Activated naive CD8-positive, alpha-beta T cell treated with anti-CD3 and anti-CD28 coated beads, Interleukin-2, amount 10 ng/mL, durations not matched to agents 7 days and 5 days (primary cell): Measurements from ENCODE around the gene BYSL. TPM values are rescaled to one million over a fixed set of nuclear protein-coding genes. Genes with fewer than 3 reads are reported as not detected.

Experiments used
- ATAC-seq: fragments of 150-1000 bp; cut with Tn5 transposase; one replicate; pipeline ENCODE4 v1.10.0; 2021; ENCODE audit warnings: low read depth, moderate library complexity
- POLR2A ChIA-PET: fragments of 350-600 bp; sonication (Branson Sonifier 250); formaldehyde crosslinking; loops from one replicate; lab custom pipeline; 2021; ENCODE audit warnings: antibody characterized with exemption; lab: Charles Lee
- DNase-seq: peaks from one replicate; pipeline ENCODE4 v3.0.0; 2021
- H3K27ac Mint-ChIP-seq: one replicate; pipeline ENCODE4 v1.8.0; 2022; ENCODE audit warnings: mild to moderate bottlenecking, mixed read lengths
- H3K27me3 Mint-ChIP-seq: one replicate; pipeline ENCODE4 v1.8.0; 2022; ENCODE audit warnings: mild to moderate bottlenecking, moderate library complexity, mixed read lengths
- H3K36me3 Mint-ChIP-seq: one replicate; pipeline ENCODE4 v1.8.0; 2021; ENCODE audit warnings: mild to moderate bottlenecking, mixed read lengths
- H3K4me1 Mint-ChIP-seq: one replicate; pipeline ENCODE4 v1.8.0; 2021; ENCODE audit warnings: mixed read lengths
- H3K4me3 Mint-ChIP-seq: one replicate; pipeline ENCODE4 v1.8.0; 2022; ENCODE audit warnings: mild to moderate bottlenecking, moderate library complexity, mixed read lengths
- H3K9me3 Mint-ChIP-seq: one replicate; pipeline ENCODE4 v1.8.0; 2021; ENCODE audit warnings: mixed read lengths
- total RNA-seq, 2 experiments: library from RNA; stranded (reverse); gene quantifications; one replicate each; pipeline ENCODE4 v1.2.3, GENCODE V29; 2021

Gene BYSL
- total RNA-seq, 2 experiments from 2014 or later, result 23.1 to 26.9 TPM

GRCh38 chr6:41927253-41927652 is 6.0 kb downstream of the BYSL start:
- H3K9me3 Mint-ChIP-seq, result no peaks in the 10 kb centered on the region
- H3K27ac Mint-ChIP-seq, result no peak overlapping the region
- POLR2A ChIA-PET, result interaction anchor here (1.1 to 20.2 kb wide), 3 partner anchors 8 to 114 kb away, joined by 4 to 556 read pairs (median 159); partner anchors contain the start of gene TAF8
- no peaks in the 10 kb centered on the region for H3K27me3 Mint-ChIP-seq
- DNase-seq (no peak), ATAC-seq (no peak)
- no peak overlapping the region for H3K4me3 Mint-ChIP-seq
- H3K36me3 Mint-ChIP-seq, result peaks cover 36% of the 10 kb centered on the region
- H3K4me1 Mint-ChIP-seq, result peaks cover 39% of the 10 kb centered on the region

- H3K27me3 Mint-ChIP-seq, result no peaks in the 10 kb centered on the region
- no peaks in the 10 kb centered on the region for H3K9me3 Mint-ChIP-seq
- H3K4me3 Mint-ChIP-seq, result no peak overlapping the region
- peaks cover 32% of the 10 kb centered on the region for H3K4me1 Mint-ChIP-seq
- POLR2A ChIA-PET, result interaction anchor here (10.1 to 20.2 kb wide), 3 partner anchors 5 to 111 kb away, joined by 159 to 556 read pairs (median 159); partner anchors contain the start of genes BYSL, MED20 and TAF8
- DNase-seq (no peak), ATAC-seq (no peak)
- no peak overlapping the region for H3K27ac Mint-ChIP-seq
- H3K36me3 Mint-ChIP-seq, result peaks cover 36% of the 10 kb centered on the region
Measured at GRCh38 chr6:41929924-41930323, 8.6 kb downstream of the BYSL start.

GRCh38 chr6:41931792-41932191 is 10.5 kb downstream of the BYSL start:
- H3K9me3 Mint-ChIP-seq, result no peaks in the 10 kb centered on the region
- peak overlapping the region; percentile 66 for H3K27ac Mint-ChIP-seq
- H3K27me3 Mint-ChIP-seq, result no peaks in the 10 kb centered on the region
- peaks cover 45% of the 10 kb centered on the region for H3K36me3 Mint-ChIP-seq
- H3K4me1 Mint-ChIP-seq, result peaks cover 43% of the 10 kb centered on the region
- DNase-seq (no peak), ATAC-seq (no peak)
- H3K4me3 Mint-ChIP-seq, result no peak overlapping the region
- POLR2A ChIA-PET, result interaction anchor here (12.3 to 20.2 kb wide), 2 partner anchors 7 to 109 kb away, joined by 159 to 556 read pairs; partner anchors contain the start of genes BYSL, MED20 and TAF8

- no peak overlapping the region for H3K4me3 Mint-ChIP-seq
- peaks cover 49% of the 10 kb centered on the region for H3K36me3 Mint-ChIP-seq
- peaks cover 48% of the 10 kb centered on the region for H3K4me1 Mint-ChIP-seq
- POLR2A ChIA-PET, result interaction anchor here (0.9 to 20.2 kb wide), 3 partner anchors 7 to 109 kb away, joined by 4 to 556 read pairs (median 159); partner anchors contain the start of genes BYSL, MED20 and TAF8
- H3K9me3 Mint-ChIP-seq, result no peaks in the 10 kb centered on the region
- H3K27ac Mint-ChIP-seq, result peak overlapping the region; percentile 66
- H3K27me3 Mint-ChIP-seq, result no peaks in the 10 kb centered on the region
- ATAC-seq (no peak), DNase-seq (no peak)
Measured at GRCh38 chr6:41932378-41932777, 11.1 kb downstream of the BYSL start.

- Mint-ChIP-seq H3K27ac (peak overlapping the region; percentile 90), H3K4me3 (peak overlapping the region; percentile 100), H3K36me3 (peaks cover 64% of the 10 kb centered on the region), H3K9me3 (no peaks in the 10 kb centered on the region), H3K27me3 (no peaks in the 10 kb centered on the region), H3K4me1 (peaks cover 58% of the 10 kb centered on the region)
- POLR2A ChIA-PET, result interaction anchor here (0.6 to 20.2 kb wide), 6 partner anchors 8 to 147 kb away, joined by 3 to 556 read pairs (median 4); partner anchors contain the start of genes BYSL, MED20, TAF8 and TOMM6
- no peak for ATAC-seq
- no peak for DNase-seq
Measured at GRCh38 chr6:41934278-41935192, 13.2 kb downstream of the BYSL start.

GRCh38 chr6:41935193-41935574 is 13.9 kb downstream of the BYSL start:
- POLR2A ChIA-PET, result interaction anchor here (0.8 to 20.2 kb wide), 9 partner anchors 10 to 148 kb away, joined by 3 to 556 read pairs (median 8); partner anchors contain the start of genes BYSL, MED20, TAF8 and TOMM6
- ATAC-seq (no peak), DNase-seq (no peak)
- peaks cover 70% of the 10 kb centered on the region for H3K36me3 Mint-ChIP-seq
- H3K27me3 Mint-ChIP-seq, result no peaks in the 10 kb centered on the region
- H3K27ac Mint-ChIP-seq, result peak overlapping the region; percentile 90
- no peaks in the 10 kb centered on the region for H3K9me3 Mint-ChIP-seq
- peak overlapping the region; percentile 100 for H3K4me3 Mint-ChIP-seq
- peaks cover 57% of the 10 kb centered on the region for H3K4me1 Mint-ChIP-seq

GRCh38 chr6:41935685-41936072 is 14.4 kb downstream of the BYSL start:
- POLR2A ChIA-PET, result interaction anchor here (0.8 to 20.2 kb wide), 12 partner anchors 11 to 168 kb away, joined by 3 to 556 read pairs (median 6); partner anchors contain the start of genes BYSL, MED20, TAF8 and TOMM6
- Mint-ChIP-seq H3K4me1 (peaks cover 57% of the 10 kb centered on the region), H3K4me3 (peak overlapping the region; percentile 100), H3K27me3 (no peaks in the 10 kb centered on the region), H3K36me3 (peaks cover 75% of the 10 kb centered on the region), H3K9me3 (no peaks in the 10 kb centered on the region), H3K27ac (peak overlapping the region; percentile 90)
- DNase-seq (no peak), ATAC-seq (no peak)

GRCh38 chr6:41936073-41936837 is 15.0 kb downstream of the BYSL start:
- H3K4me1 Mint-ChIP-seq, result peaks cover 56% of the 10 kb centered on the region
- POLR2A ChIA-PET, result interaction anchor here (0.6 to 20.2 kb wide), 14 partner anchors 11 to 168 kb away, joined by 3 to 556 read pairs (median 4); partner anchors contain the start of genes BYSL, MED20, TAF8 and USP49
- H3K27ac Mint-ChIP-seq, result peak overlapping the region; percentile 90
- no peaks in the 10 kb centered on the region for H3K9me3 Mint-ChIP-seq
- ATAC-seq, result peak; percentile 76
- H3K36me3 Mint-ChIP-seq, result peaks cover 74% of the 10 kb centered on the region
- H3K4me3 Mint-ChIP-seq, result peak overlapping the region; percentile 100
- no peaks in the 10 kb centered on the region for H3K27me3 Mint-ChIP-seq
- peak; percentile 80 for DNase-seq

GRCh38 chr6:41937472-41937860 is 16.2 kb downstream of the BYSL start:
- Mint-ChIP-seq H3K27ac (peak overlapping the region; percentile 94), H3K4me3 (peak overlapping the region; percentile 100), H3K4me1 (peaks cover 51% of the 10 kb centered on the region), H3K27me3 (no peaks in the 10 kb centered on the region), H3K36me3 (peaks cover 64% of the 10 kb centered on the region), H3K9me3 (no peaks in the 10 kb centered on the region)
- ATAC-seq (no peak), DNase-seq (no peak)
- POLR2A ChIA-PET, result interaction anchor here (1.2 to 20.2 kb wide), 7 partner anchors 12 to 151 kb away, joined by 3 to 556 read pairs (median 38); partner anchors contain the start of genes BYSL, MED20 and TAF8

GRCh38 chr6:41937861-41938574 is 16.7 kb downstream of the BYSL start:
- Mint-ChIP-seq H3K27me3 (no peaks in the 10 kb centered on the region), H3K36me3 (peaks cover 60% of the 10 kb centered on the region), H3K4me3 (peak overlapping the region; percentile 100), H3K4me1 (peaks cover 50% of the 10 kb centered on the region), H3K27ac (peak overlapping the region; percentile 94), H3K9me3 (no peaks in the 10 kb centered on the region)
- DNase-seq (peak; percentile 53), ATAC-seq (peak; percentile 6)
- POLR2A ChIA-PET, result interaction anchor here (0.5 to 20.2 kb wide), 10 partner anchors 13 to 103 kb away, joined by 4 to 556 read pairs (median 12); partner anchors contain the start of genes BYSL, MED20 and TAF8

- H3K9me3 Mint-ChIP-seq, result no peaks in the 10 kb centered on the region
- peaks cover 59% of the 10 kb centered on the region for H3K36me3 Mint-ChIP-seq
- peak overlapping the region; percentile 100 for H3K4me3 Mint-ChIP-seq
- ATAC-seq (no peak), DNase-seq (no peak)
- POLR2A ChIA-PET, result interaction anchor here (0.6 to 20.2 kb wide), 11 partner anchors 14 to 204 kb away, joined by 3 to 556 read pairs (median 6); partner anchors contain the start of genes BYSL, MED20 and TAF8
- H3K27me3 Mint-ChIP-seq, result no peaks in the 10 kb centered on the region
- H3K4me1 Mint-ChIP-seq, result peaks cover 49% of the 10 kb centered on the region
- peak overlapping the region; percentile 94 for H3K27ac Mint-ChIP-seq
Measured at GRCh38 chr6:41938590-41939175, 17.4 kb downstream of the BYSL start.
